NK-92 (cell line): ENCODE measurements around the gene ZNF524.

ENCODE experiments used
- DNase-seq: peaks from one replicate; lab custom pipeline; 2025; ENCODE audit not compliant: unreplicated experiment; lab: John Stamatoyannopoulos, UW

Gene ZNF524

GRCh38 chr19:55641426-55642152, 41.5 kb downstream of the ZNF524 start:
- no peak for DNase-seq

GRCh38 chr19:55642153-55643002, 42.3 kb downstream of the ZNF524 start:
- DNase-seq, result no peak

GRCh38 chr19:55643003-55643886, 43.2 kb downstream of the ZNF524 start, which contains the start of gene ZNF581:
Gene ZNF581, plus strand, starts transcription at chr19:55643649. Its CDS starts 923 bp downstream, at chr19:55644572.
- DNase-seq, result no peak

GRCh38 chr19:55643887-55644176, 43.7 kb downstream of the ZNF524 start:
- no peak for DNase-seq

GRCh38 chr19:55644191-55644833, 44.2 kb downstream of the ZNF524 start:
- no peak for DNase-seq

- no peak for DNase-seq
These were observed 44.9 kb downstream of the ZNF524 start for GRCh38 chr19:55644842-55645511.

GRCh38 chr19:55645512-55645881, 45.4 kb downstream of the ZNF524 start:
- no peak for DNase-seq

GRCh38 chr19:55646889-55647731, 47.0 kb downstream of the ZNF524 start:
- DNase-seq, result no peak

- no peak for DNase-seq
These were observed 47.9 kb downstream of the ZNF524 start, which contains the start of gene CCDC106 for GRCh38 chr19:55647732-55648584. Gene CCDC106, plus strand, starts transcription at chr19:55648212. Its CDS starts 835 bp downstream, at chr19:55649047.

GRCh38 chr19:55648585-55649267, 48.6 kb downstream of the ZNF524 start:
- no peak for DNase-seq

- no peak for DNase-seq
These were observed 49.4 kb downstream of the ZNF524 start for GRCh38 chr19:55649268-55650125.

- DNase-seq, result no peak
These were observed 50.1 kb downstream of the ZNF524 start for GRCh38 chr19:55650126-55650557.

GRCh38 chr19:55650602-55651230, 50.6 kb downstream of the ZNF524 start:
- DNase-seq, result no peak

GRCh38 chr19:55651236-55651635, 51.1 kb downstream of the ZNF524 start:
- DNase-seq, result no peak

GRCh38 chr19:55652311-55653128, 52.4 kb downstream of the ZNF524 start:
- no peak for DNase-seq
